Kidney epithelial cell (primary cell): ENCODE data around the gene SENP7. TPM values are rescaled to one million over a fixed set of nuclear protein-coding genes. Genes with fewer than 3 reads are reported as not detected.

Source experiments
- DNase-seq: peaks from one replicate; pipeline ENCODE4 v3.0.0-alpha.2; 2010; ENCODE audit warnings: low read depth
- H3K27me3 ChIP-seq: 2 replicates; pipeline ENCODE4 v1.6.0; 2011; ENCODE audit warnings: low read length; ENCODE audit not compliant: control insufficient read depth, insufficient read depth
- H3K36me3 ChIP-seq: 2 replicates; pipeline ENCODE4 v1.5.1; 2011; ENCODE audit warnings: low read length; ENCODE audit not compliant: control insufficient read depth, insufficient read depth
- H3K4me3 ChIP-seq: 2 replicates; pipeline ENCODE4 v1.5.1; 2011; ENCODE audit warnings: low read depth, mild to moderate bottlenecking, control low read depth, low read length
- CTCF ChIP-seq: IDR thresholded peaks from 2 replicates; pipeline ENCODE4 v1.5.1; 2011; ENCODE audit warnings: mild to moderate bottlenecking, moderate library complexity, low read length, control low read depth, inconsistent platforms; ENCODE audit not compliant: insufficient read depth, poor library complexity, severe bottlenecking
- total RNA-seq: library from RNA; depleted of rRNA; stranded (reverse); fragments of >200 nt; gene quantifications from 2 replicates; pipeline ENCODE4 v1.2.3, GENCODE V29; 2015

Gene SENP7
- total RNA-seq, 1 donor from 2014 or later, result 15.6 TPM

GRCh38 chr3:101433652-101434051, 79.4 kb downstream of the SENP7 start:
- H3K27me3 ChIP-seq, result no peaks in the 10 kb centered on the region
- H3K36me3 ChIP-seq, result no peaks in the 10 kb centered on the region
- no peak for TF ChIP-seq CTCF
- DNase-seq, result no peak
- H3K4me3 ChIP-seq, result no peak overlapping the region

DNA sequence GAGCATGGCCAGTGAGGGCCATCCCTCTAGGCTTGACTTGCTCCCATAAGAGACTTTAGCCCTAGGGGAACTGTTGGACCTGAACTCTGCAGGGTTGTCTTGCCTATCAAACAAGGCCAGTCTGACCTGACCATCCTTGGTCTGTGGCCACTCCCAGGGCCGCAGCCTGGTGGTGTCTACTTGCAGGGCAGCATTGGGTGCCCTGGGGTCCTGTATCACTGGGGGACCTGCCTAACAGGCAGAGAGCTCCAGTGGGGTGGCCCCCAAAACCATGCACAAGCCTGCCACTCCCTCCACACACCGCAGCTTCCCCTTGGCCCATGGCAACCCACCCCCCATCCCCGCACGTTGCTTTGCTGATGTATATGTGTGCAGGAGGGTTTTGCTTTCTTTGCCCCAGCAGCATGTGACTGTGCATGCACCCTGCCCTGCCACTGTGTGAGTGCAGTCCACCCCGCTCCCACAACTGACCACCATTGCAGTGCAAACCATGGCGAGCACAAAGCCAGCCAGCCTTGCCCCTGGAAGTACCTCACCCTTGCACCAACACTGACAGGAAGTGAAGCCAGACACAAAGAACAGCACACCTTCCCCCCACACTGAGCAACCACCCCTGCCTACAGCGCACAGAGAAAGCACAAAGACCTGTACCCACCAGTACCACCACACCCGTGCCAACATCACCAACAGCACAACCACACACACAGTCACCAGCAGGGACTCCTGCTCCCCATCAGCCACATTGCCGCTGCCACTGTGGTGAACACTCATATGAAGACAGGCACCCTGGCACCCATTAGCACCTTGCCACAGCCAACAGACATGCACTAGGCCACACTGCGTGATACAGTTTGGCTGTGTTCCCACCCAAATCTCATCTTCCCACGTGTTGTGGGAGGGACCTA, 88.8 kb downstream of the SENP7 start:
- no peaks in the 10 kb centered on the region for H3K27me3 ChIP-seq
- no peak for TF ChIP-seq CTCF
- no peaks in the 10 kb centered on the region for H3K36me3 ChIP-seq
- H3K4me3 ChIP-seq, result no peak overlapping the region
- no peak for DNase-seq

- no peak for DNase-seq
- Histone ChIP-seq H3K27me3 (no peaks in the 10 kb centered on the region), H3K36me3 (no peaks in the 10 kb centered on the region), H3K4me3 (no peak overlapping the region)
- no peak for TF ChIP-seq CTCF
Measured at GRCh38 chr3:101418851-101419250, 94.2 kb downstream of the SENP7 start.

DNA sequence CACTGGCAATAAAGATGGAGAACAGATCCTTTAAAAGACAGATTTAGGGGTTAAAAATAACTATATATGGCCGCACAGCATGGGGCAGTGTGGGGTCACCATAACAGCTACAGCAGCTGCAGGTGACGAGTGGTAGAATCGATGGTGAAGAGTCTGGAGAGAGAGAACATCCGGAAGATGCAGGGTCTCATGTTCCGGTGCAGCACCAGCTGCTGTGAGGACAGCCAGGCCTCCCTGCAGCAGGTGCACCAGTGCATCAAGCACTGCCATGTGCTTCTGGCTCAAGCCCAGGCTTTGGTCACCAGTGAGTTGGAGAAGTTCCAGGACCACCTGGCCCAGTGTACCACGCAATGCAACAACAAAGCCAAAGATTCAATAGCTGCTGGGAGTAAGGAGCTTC, 98.9 kb downstream of the SENP7 start:
- H3K36me3 ChIP-seq, result no peaks in the 10 kb centered on the region
- no peak for TF ChIP-seq CTCF
- no peak for DNase-seq
- H3K4me3 ChIP-seq, result no peak overlapping the region
- H3K27me3 ChIP-seq, result no peaks in the 10 kb centered on the region

DNA sequence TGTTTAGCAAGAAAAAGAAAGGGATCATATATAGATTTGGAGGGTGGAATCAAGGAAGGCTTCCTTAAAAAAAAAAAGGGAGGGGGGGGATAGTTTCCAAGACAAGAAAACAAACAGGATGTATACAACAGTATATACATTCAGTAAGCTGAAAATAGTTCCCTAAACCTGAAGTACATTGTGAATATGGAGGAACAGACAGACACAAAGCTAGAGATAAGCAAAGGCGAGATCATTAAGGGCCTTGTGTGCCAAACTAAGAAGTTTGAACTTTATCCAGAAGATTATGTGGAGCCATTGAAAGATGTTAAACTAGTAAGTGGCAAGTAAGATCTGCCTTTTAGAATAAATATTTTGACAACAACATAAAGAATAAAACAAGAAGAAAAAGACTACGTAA, 99.4 kb downstream of the SENP7 start:
- Histone ChIP-seq H3K36me3 (no peaks in the 10 kb centered on the region), H3K4me3 (no peak overlapping the region), H3K27me3 (no peaks in the 10 kb centered on the region)
- no peak for TF ChIP-seq CTCF
- DNase-seq, result no peak
